ENCODE data around the gene MSH3.

- TF ChIP-seq, protein P1, sequence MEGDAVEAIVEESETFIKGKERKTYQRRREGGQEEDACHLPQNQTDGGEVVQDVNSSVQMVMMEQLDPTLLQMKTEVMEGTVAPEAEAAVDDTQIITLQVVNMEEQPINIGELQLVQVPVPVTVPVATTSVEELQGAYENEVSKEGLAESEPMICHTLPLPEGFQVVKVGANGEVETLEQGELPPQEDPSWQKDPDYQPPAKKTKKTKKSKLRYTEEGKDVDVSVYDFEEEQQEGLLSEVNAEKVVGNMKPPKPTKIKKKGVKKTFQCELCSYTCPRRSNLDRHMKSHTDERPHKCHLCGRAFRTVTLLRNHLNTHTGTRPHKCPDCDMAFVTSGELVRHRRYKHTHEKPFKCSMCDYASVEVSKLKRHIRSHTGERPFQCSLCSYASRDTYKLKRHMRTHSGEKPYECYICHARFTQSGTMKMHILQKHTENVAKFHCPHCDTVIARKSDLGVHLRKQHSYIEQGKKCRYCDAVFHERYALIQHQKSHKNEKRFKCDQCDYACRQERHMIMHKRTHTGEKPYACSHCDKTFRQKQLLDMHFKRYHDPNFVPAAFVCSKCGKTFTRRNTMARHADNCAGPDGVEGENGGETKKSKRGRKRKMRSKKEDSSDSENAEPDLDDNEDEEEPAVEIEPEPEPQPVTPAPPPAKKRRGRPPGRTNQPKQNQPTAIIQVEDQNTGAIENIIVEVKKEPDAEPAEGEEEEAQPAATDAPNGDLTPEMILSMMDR (IDR thresholded peaks at IDR 0.05) = no peak
- no peak for TF ChIP-seq POLR2A (IDR thresholded peaks at IDR 0.05)
Measured at GRCh38 chr5:80622756-80623155, 31.7 kb upstream of the MSH3 start.

Measured in prostate gland (tissue), 2 donors.